GM19025 (cell line): ENCODE measurements around the gene CMPK2.

Experiments
- ATAC-seq: cut with Tn5 transposase; IDR thresholded peaks from one replicate; pipeline ENCODE4 v1.9.1; 2021; ENCODE audit warnings: mild to moderate bottlenecking, low read depth, moderate library complexity; ENCODE audit not compliant: unreplicated experiment

Gene CMPK2

GRCh38 chr2:6819668-6820067, 46.0 kb downstream of the CMPK2 start:
- ATAC-seq: no peak

- no peak for ATAC-seq
These were observed 47.7 kb downstream of the CMPK2 start for GRCh38 chr2:6818012-6818411.

- no peak for ATAC-seq
These were observed 50.8 kb downstream of the CMPK2 start for GRCh38 chr2:6814869-6815268.

- no peak for ATAC-seq
These were observed 51.4 kb downstream of the CMPK2 start for GRCh38 chr2:6814312-6814711.

- ATAC-seq: no peak
These were observed 52.1 kb downstream of the CMPK2 start for GRCh38 chr2:6813573-6813972.

GRCh38 chr2:6812857-6813530, 52.7 kb downstream of the CMPK2 start:
- ATAC-seq: no peak

- no peak for ATAC-seq
These were observed 54.7 kb downstream of the CMPK2 start for GRCh38 chr2:6810961-6811360.

GRCh38 chr2:6808426-6808825, 57.3 kb downstream of the CMPK2 start:
- no peak for ATAC-seq

- ATAC-seq: no peak
These were observed 59.1 kb downstream of the CMPK2 start for GRCh38 chr2:6806604-6807003.

GRCh38 chr2:6800553-6800952, 65.2 kb downstream of the CMPK2 start:
- ATAC-seq: no peak
